ENCODE results near the gene SPRR4.
"Not testable (repeated sequence)": the region's sequence is repeated elsewhere in the genome, so short reads cannot be mapped to it uniquely, and the experiment has no call there.

The SPRR4 gene

DNA sequence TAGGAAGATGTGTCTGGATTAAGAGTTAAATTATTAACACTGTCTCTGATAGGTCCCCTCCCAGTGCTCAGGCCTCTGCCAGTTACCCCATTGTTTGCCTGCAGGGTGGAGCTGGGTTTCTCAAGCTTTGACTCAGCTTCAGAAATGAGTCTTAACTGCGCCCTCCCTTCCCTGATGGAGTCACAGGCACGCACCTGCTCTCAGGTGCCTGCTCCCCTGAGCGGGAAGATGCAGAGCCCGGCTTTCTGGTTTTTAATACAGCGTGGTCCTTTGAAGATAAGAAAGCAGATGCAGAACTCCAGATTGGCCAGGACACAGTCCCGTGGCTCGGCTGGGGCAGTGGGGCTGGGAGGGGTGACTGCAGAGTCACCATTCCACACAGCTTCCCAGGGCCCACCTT lies 3.2 kb upstream of the SPRR4 start:
- no peak for DNase-seq

- no peak for DNase-seq
Observed at GRCh38 chr1:152968248-152968647, 2.2 kb upstream of the SPRR4 start.

DNA sequence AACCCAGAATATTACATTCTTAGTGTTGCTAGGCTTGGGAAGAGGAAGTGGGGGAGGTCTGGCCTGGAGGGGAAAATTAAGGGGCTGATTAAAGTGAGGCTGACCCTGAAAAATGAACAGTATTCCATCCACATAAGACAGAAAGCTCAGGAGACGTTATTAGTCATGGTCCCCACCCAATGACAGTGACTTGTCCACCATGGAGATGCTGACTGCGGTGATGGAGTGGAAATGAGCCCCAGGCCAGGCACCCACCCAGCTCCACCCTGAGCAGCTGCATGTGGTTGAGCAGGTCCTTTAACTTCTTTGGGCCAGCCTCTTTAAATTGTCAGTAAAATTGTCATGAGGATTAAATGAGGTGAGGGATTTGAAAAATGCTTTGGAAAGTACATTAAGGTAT lies 1.4 kb upstream of the SPRR4 start:
- DNase-seq: no peak

DNA sequence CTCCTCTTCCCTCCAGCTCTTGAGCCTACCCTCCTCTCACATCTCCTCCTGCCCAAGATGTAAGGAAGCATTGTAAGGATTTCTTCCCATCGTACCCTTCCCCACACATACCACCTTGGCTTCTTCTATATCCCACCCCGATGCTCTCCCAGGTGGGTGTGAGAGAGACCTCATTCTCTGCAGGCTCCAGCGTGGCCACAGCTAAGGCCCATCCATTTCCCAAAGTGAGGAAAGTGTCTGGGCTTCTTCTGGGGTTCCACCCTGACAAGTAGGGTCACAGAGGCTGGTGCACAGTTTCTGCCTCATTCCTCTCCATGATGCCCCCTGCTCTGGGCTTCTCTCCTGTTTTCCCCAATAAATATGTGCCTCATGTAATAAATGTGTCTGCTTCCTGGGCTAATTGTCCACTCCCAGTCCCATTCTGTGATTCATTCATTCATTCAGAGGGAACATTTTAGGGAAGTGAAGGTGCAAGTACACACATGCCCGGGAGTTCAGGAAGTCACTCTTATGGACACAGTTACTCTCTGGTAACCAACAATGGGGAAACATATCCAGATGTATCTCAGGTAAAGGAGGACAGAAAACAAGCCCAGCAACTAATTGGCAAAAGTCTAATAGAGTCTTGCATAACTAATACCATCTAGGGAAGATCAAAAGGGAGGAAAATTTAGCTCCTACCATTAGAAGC lies 1.9 kb downstream of the SPRR4 start:
- DNase-seq: no peak

DNA sequence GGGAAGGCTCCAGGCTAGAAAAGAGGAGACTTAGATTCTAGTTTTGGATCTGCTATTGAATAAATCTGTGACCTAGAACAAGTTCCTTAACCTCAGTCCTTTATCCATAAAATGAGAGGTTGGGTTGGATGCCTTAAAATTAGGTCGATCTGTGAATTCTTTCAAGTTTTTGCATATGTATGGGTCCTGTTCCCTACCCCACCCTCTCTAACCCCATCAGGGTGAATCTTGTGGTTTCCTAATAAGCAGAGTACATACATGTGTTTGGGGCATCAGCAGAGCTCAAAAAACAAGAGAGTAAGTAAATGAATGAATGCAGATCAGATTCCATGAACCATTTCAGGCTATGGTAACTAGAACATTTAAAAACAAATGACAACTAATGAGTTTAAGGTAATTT lies 6.2 kb downstream of the SPRR4 start:
- no peak for DNase-seq

GRCh38 chr1:152977614-152978013 lies 7.2 kb downstream of the SPRR4 start:
- DNase-seq: no peak

- DNase-seq: no peak
Observed at GRCh38 chr1:152980676-152981075, 10.2 kb downstream of the SPRR4 start.

DNA sequence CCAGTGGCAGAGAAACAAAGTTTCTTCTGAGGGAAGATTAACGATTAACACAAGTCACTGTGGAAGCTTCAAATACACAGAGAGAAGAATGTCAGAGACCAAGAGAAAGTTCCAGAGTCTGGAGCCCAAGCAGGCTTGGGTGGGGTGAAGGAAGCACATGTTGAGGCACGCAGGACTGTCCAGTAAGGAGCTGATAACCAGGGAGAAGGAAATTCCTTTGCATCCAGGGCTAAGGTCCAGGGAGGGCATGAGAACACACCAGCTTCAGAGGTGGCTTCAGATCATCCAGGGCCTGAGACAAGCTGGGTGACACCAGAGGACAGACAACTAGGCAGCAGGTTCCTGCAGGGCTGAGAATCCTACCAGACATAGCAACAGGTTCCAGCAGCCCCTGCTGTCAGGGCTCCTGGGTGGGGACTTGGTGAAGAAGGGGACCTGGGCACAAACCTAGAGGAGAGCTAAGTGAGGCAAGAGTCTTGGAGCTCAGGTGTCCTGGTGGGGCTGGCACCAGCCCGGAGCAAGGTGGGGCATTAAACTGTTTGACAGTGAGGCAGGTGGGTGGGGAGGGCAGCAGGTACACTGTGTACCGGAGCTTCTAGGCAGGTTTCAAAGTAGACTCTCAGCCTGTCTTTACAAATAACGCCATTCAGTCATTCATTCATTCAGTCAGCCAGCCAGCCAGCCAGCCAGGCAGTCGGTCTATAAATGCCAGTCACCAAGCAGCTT lies 10.9 kb downstream of the SPRR4 start:
- DNase-seq: no peak

GRCh38 chr1:152982076-152982475 lies 11.6 kb downstream of the SPRR4 start:
- no peak for DNase-seq

- no peak for DNase-seq
Observed at GRCh38 chr1:152983234-152983633, 12.8 kb downstream of the SPRR4 start.

DNA sequence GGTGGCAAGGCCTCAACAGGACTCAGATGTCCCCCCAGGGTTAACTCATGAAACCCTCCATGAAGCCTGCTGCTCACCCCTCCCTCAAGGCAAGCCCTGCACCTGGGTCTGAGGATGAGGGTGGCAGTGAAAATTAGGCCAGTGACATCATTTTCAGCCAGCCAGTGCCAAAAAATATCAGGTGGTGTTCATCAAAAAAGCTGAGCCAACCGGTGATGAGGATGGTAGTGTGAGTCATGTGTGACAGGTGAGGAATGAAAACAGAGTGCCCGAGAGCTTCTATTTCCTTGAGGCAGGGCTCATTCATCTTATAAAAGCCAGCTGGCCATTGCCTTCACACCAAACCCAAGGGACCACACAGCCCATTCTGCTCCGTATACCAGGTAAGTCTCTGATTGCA lies 13.3 kb downstream of the SPRR4 start, which contains the start of gene SPRR1A:
Gene SPRR1A, plus strand, starts transcription at position 339 of the 400 bp plus-strand sequence. CDS start 1,150 bp downstream, outside the sequence.
- DNase-seq: no peak

DNA sequence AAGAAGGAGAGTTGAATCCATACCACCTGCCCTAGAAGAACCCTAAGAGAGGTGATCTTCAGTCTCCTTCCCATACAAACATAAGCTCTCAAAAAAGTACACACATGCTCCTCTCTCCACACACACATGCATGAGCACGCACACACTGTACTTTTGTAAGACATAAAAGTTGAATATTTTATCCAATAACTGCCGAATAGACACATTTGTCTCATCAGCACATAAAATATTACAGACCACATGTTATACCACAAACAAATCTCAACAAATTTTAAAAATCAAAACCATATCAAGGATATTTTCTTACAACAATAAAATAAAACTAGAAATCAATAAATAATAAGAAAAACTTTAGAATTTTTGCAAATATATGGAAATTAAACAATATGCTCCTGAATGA lies 16.1 kb downstream of the SPRR4 start:
- no peak for DNase-seq

DNA sequence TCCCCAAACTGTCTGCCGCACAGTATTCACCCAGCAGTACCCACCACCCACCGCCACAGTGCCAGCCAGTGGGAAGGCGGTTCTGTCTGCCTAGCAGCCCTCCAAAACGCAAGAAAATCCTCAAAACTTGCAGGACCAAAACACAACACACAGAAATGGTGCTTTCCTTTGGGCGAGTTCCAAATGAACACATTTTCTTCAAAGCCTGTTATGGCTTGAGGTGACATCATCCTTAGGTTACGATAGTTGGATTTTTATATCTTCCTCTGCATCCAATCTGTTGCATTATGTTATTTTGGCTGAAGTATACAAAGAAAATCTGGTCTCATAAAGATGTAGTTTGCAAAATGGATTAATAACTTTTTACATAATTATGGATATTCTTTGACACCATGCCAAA lies 22.7 kb downstream of the SPRR4 start:
- no peak for DNase-seq

GRCh38 chr1:152995842-152996241 lies 25.4 kb downstream of the SPRR4 start:
- no peak for DNase-seq

GRCh38 chr1:152996633-152997400 lies 26.4 kb downstream of the SPRR4 start:
- DNase-seq: no peak

- DNase-seq: no peak
Observed at GRCh38 chr1:152997901-152998300, 27.5 kb downstream of the SPRR4 start.

DNA sequence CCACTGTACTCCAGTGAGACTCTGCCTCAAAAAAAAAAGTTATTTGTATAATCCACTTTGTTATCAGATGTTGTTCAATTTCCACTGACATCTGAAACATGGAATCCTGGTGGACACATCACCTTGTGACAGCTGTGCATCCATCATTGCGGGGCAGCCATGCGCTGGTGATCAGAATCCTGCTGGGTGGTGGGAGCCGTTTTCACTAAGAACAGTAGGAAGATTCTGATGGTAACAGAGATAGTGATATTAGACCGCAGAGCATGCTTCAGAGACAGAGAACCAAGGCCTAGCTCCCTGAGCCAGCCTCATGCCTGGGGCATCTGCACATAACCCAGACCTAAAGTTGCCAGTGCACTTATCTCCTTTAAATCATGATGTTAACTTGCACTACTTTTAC lies 28.0 kb downstream of the SPRR4 start:
- no peak for DNase-seq

GRCh38 chr1:152999818-153000217 lies 29.4 kb downstream of the SPRR4 start:
- DNase-seq: no peak

- DNase-seq: no peak
Observed at GRCh38 chr1:153000294-153000693, 29.8 kb downstream of the SPRR4 start.

GRCh38 chr1:153001382-153001781 lies 30.9 kb downstream of the SPRR4 start, which contains the start of gene SPRR3:
SPRR3 (plus strand) TSS chr1:153001749; CDS start chr1:153003021, 1,272 bp downstream.
- DNase-seq: no peak

DNA sequence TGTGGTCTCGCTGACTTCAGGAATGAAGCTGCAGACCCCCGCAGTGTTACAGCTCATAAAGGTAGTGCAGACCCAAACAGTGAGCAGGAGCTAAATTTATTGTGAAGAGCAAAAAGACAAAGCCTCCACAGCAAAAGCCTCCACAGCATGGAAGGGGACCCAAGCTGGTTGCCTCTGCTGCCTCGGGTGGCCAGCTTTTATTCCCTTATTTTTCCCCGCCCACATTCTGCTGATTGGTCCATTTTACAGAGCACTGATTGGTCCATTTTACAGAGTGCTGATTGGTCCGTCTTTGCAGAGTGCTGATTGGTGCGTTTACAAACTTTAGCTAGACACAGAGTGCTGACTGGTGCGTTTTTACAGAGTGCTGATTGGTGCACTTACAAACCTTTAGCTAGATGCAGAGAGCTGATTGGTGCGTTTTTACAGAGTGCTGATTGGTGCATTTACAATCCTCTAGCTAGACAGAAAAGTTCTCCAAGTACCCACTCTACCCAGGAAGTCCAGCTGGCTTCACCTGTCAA lies 40.8 kb downstream of the SPRR4 start:
- DNase-seq: not testable (repeated sequence)

DNA sequence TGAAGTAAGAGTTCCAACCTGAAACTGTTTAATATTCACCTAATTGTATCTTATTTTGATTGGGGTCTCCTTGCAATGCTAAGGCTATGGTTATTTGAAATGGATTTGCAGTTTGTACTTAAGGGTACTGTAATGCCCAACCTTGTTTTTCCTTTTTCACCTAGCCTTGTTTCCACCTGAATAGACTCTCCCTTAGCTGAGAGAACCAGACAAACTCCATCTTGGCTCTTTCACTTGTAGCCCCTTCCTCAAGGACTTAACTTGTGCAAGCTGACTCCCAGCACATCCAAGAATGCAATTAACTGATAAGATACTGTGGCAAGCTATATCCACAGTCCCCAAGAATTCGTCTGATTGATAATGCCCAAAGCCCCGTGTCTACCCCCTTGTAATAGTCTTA lies 51.4 kb downstream of the SPRR4 start:
- not testable (repeated sequence) for DNase-seq
